ENCODE measurements around the gene LYRM9.
"Not testable (repeated sequence)": the region's sequence is repeated elsewhere in the genome, so short reads cannot be mapped to it uniquely, and the experiment has no call there.

The LYRM9 gene

DNA sequence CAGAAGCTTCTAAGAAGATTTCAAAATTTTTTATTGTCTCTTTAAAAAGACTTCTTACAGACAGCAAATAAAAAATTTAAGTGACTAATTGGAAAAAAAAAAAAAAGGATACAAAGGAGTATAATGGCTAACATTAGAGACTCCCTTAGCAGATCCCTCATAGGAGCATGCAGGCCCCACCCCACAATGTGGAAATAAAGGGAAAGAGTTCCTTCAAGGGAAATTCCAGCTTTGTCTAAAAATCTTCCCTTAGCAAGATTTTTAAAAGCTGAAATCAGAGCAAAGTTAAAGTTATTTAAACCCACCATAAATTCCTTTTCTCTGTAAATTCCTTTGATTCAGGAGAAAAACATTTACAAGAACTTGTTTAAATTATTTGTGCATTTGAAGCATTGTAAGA, 60.3 kb downstream of the LYRM9 start:
- no peaks in the 10 kb centered on the region for H3K4me1 ChIP-seq (ENCODE audit: control insufficient read depth, low read depth, low read length)
- H3K27me3 ChIP-seq (ENCODE audit: control insufficient read depth, insufficient read depth, low read length), result no peaks in the 10 kb centered on the region
- H3K27ac ChIP-seq (ENCODE audit: low read length), result no peak overlapping the region
- H3K9me3 ChIP-seq (ENCODE audit: control insufficient read depth, low read depth, low read length), result no peaks in the 10 kb centered on the region
- H3K9ac ChIP-seq (ENCODE audit: low read length), result no peak overlapping the region
- no peaks in the 10 kb centered on the region for H3K36me3 ChIP-seq (ENCODE audit: control insufficient read depth, low read depth, low read length)
- no peak overlapping the region for H3K4me3 ChIP-seq (ENCODE audit: low read length)

- H3K9me3 ChIP-seq (ENCODE audit: control insufficient read depth, low read depth, low read length), result not testable (repeated sequence)
These were observed 63.3 kb downstream of the LYRM9 start for GRCh38 chr17:27829888-27830287.

DNA sequence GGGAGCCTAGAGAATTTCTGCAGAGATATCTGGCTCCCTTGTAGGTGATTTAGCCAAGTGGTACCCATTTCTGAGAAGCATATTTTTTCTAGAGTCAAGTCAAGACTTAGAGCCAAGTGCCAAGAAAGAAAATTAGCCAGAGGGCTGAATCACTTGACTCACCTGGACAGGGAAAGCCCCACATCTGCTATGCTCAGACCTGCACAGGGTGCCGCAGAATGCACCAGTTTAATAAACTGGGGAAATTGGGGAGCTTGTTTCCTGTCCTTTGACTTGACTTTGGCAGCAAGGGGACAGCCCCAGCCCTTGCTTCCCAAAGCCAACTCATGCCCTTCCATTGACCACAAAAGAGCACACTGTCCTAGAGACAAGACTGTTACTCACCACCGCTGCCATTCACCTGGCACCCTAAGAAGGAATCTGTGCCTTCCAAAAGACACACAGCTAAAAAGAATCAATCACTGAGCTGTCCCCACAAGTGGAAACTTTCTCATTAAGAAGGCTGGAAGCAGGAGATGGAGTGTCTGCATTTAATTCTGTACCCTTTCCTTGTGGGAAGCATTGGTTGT, 63.9 kb downstream of the LYRM9 start:
- H3K27me3 ChIP-seq (ENCODE audit: control insufficient read depth, insufficient read depth, low read length); H3K4me1 ChIP-seq (ENCODE audit: control insufficient read depth, low read depth, low read length); H3K27ac ChIP-seq (ENCODE audit: low read length); H3K9ac ChIP-seq (ENCODE audit: low read length); H3K9me3 ChIP-seq (ENCODE audit: control insufficient read depth, low read depth, low read length); H3K4me3 ChIP-seq (ENCODE audit: low read length); H3K36me3 ChIP-seq (ENCODE audit: control insufficient read depth, low read depth, low read length): not testable (repeated sequence)

More at GRCh38 chr17:27829888-27830287, 63.3 kb downstream of the LYRM9 start:
- H3K4me3 ChIP-seq (ENCODE audit: low read length); H3K27ac ChIP-seq (ENCODE audit: low read length); H3K9ac ChIP-seq (ENCODE audit: low read length); H3K4me1 ChIP-seq (ENCODE audit: control insufficient read depth, low read depth, low read length); H3K36me3 ChIP-seq (ENCODE audit: control insufficient read depth, low read depth, low read length); H3K27me3 ChIP-seq (ENCODE audit: control insufficient read depth, insufficient read depth, low read length): not testable (repeated sequence)

Measured in iPS-18a (cell line).